DND-41 (cell line): ENCODE data around the gene JAK1.

Experiments
- ATAC-seq: fragments of 200-7000 bp; cut with Tn5 transposase; 3 replicates; pipeline ENCODE4 v1.9.1; 2021; ENCODE audit warnings: low read depth; ENCODE audit not compliant: insufficient read depth
- DNase-seq: peaks from one replicate; pipeline ENCODE4 v3.0.0-alpha.2; 2020
- H2AFZ ChIP-seq: 2 replicates; pipeline ENCODE4 v1.6.0; 2012; ENCODE audit warnings: low read depth, low read length
- H3K27ac ChIP-seq: 2 replicates; pipeline ENCODE4 v1.5.1; 2012; ENCODE audit warnings: low read length, inconsistent platforms
- H3K27me3 ChIP-seq: fragments of 200-600 bp; sonication (generic); 2 replicates; pipeline ENCODE4 v1.6.0; 2012; ENCODE audit warnings: low read length, mild to moderate bottlenecking, inconsistent platforms; ENCODE audit not compliant: insufficient read depth, poor library complexity
- H3K36me3 ChIP-seq: 2 replicates; pipeline ENCODE4 v1.5.1; 2012; ENCODE audit warnings: low read length, inconsistent platforms; ENCODE audit not compliant: insufficient read depth
- H3K4me1 ChIP-seq: 2 replicates; pipeline ENCODE4 v1.5.1; 2012; ENCODE audit warnings: mild to moderate bottlenecking, low read length; ENCODE audit not compliant: insufficient read depth
- H3K4me2 ChIP-seq: 2 replicates; pipeline ENCODE4 v1.6.0; 2012; ENCODE audit warnings: mild to moderate bottlenecking, moderate library complexity, low read length, inconsistent platforms; ENCODE audit not compliant: insufficient read depth
- H3K4me3 ChIP-seq, 2 experiments: fragments of 200-600 bp in 1 of 2; shearing (Covaris generic) in 1 of 2; 2 replicates each; pipeline ENCODE4 v1.5.1; 2012 to 2016; ENCODE audit warnings: inconsistent platforms in 2 of 2, low read length in 2 of 2, mild to moderate bottlenecking in 2 of 2, low read depth in 1 of 2, moderate library complexity in 1 of 2
- H3K79me2 ChIP-seq: 2 replicates; pipeline ENCODE4 v1.6.0; 2012; ENCODE audit warnings: low read length, inconsistent platforms; ENCODE audit not compliant: insufficient read depth
- H3K9ac ChIP-seq: 2 replicates; pipeline ENCODE4 v1.6.0; 2012; ENCODE audit warnings: low read depth, mild to moderate bottlenecking, inconsistent platforms, low read length, moderate library complexity
- H3K9me3 ChIP-seq: 2 replicates; pipeline ENCODE4 v1.5.1; 2012; ENCODE audit warnings: low read length, moderate library complexity, mild to moderate bottlenecking, inconsistent platforms; ENCODE audit not compliant: insufficient read depth, severe bottlenecking
- H4K20me1 ChIP-seq: 2 replicates; pipeline ENCODE4 v1.6.0; 2012; ENCODE audit warnings: low read length; ENCODE audit not compliant: insufficient read depth
- CTCF ChIP-seq: IDR thresholded peaks from 2 replicates; pipeline ENCODE4 v1.5.1; 2012; ENCODE audit warnings: borderline replicate concordance, low read length, moderate library complexity, mild to moderate bottlenecking; ENCODE audit not compliant: poor library complexity, severe bottlenecking; ENCODE audit errors: extremely low read depth
- EZH2 ChIP-seq: IDR thresholded peaks from 3 replicates; pipeline ENCODE4 v1.6.1; 2012; ENCODE audit warnings: borderline replicate concordance, low read depth, mild to moderate bottlenecking, moderate library complexity, low read length, inconsistent platforms; ENCODE audit not compliant: severe bottlenecking

Gene JAK1

GRCh38 chr1:64857347-64857746 is 109.0 kb downstream of the JAK1 start:
- ATAC-seq (no peak), DNase-seq (no peak)
- Histone ChIP-seq H3K9ac (no peak overlapping the region), H3K27ac (no peak overlapping the region), H2AFZ (no peak overlapping the region), H3K79me2 (no peaks in the 10 kb centered on the region), H3K9me3 (no peaks in the 10 kb centered on the region), H3K36me3 (peaks cover 97% of the 10 kb centered on the region), H3K27me3 (no peaks in the 10 kb centered on the region), H4K20me1 (no peaks in the 10 kb centered on the region), H3K4me1 (no peaks in the 10 kb centered on the region), H3K4me2 (no peak overlapping the region), H3K4me3 (no peak overlapping the region)
- TF ChIP-seq CTCF: no peak
- no peak for TF ChIP-seq EZH2

- Histone ChIP-seq H3K9me3 (no peaks in the 10 kb centered on the region), H3K36me3 (peaks cover 97% of the 10 kb centered on the region), H4K20me1 (no peaks in the 10 kb centered on the region), H3K4me3 (no peak overlapping the region), H3K9ac (no peak overlapping the region), H3K4me2 (no peak overlapping the region), H3K27me3 (no peaks in the 10 kb centered on the region), H3K27ac (no peak overlapping the region), H3K4me1 (no peaks in the 10 kb centered on the region), H2AFZ (no peak overlapping the region), H3K79me2 (no peaks in the 10 kb centered on the region)
- DNase-seq: no peak
- ATAC-seq: peak; percentile 35; the same call in 1 of the 3 replicates
- TF ChIP-seq CTCF (no peak), EZH2 (no peak)
Measured at GRCh38 chr1:64856553-64856952, 109.8 kb downstream of the JAK1 start.

GRCh38 chr1:64855557-64855956 is 110.8 kb downstream of the JAK1 start:
- Histone ChIP-seq H3K4me1 (no peaks in the 10 kb centered on the region), H3K4me2 (no peak overlapping the region), H3K27ac (no peak overlapping the region), H4K20me1 (no peaks in the 10 kb centered on the region), H3K4me3 (no peak overlapping the region), H3K36me3 (peaks cover 97% of the 10 kb centered on the region), H2AFZ (no peak overlapping the region), H3K9me3 (no peaks in the 10 kb centered on the region), H3K9ac (no peak overlapping the region), H3K79me2 (no peaks in the 10 kb centered on the region), H3K27me3 (no peaks in the 10 kb centered on the region)
- ATAC-seq (no peak), DNase-seq (no peak)
- no peak for TF ChIP-seq CTCF
- TF ChIP-seq EZH2: no peak

- no peak for TF ChIP-seq EZH2
- TF ChIP-seq CTCF: no peak
- Histone ChIP-seq H2AFZ (no peak overlapping the region), H3K4me2 (no peak overlapping the region), H3K27ac (no peak overlapping the region), H3K4me3 (no peak overlapping the region), H3K27me3 (no peaks in the 10 kb centered on the region), H3K36me3 (peaks cover 99% of the 10 kb centered on the region), H3K4me1 (no peaks in the 10 kb centered on the region), H4K20me1 (no peaks in the 10 kb centered on the region; the same call in 1 of the 2 replicates), H3K9me3 (no peaks in the 10 kb centered on the region), H3K9ac (no peak overlapping the region), H3K79me2 (no peaks in the 10 kb centered on the region)
- DNase-seq: no peak
- no peak for ATAC-seq
Measured at GRCh38 chr1:64854674-64855073, 111.7 kb downstream of the JAK1 start.
